HG03139 (cell line): ENCODE measurements around the gene FAIM.
"Not testable (repeated sequence)": the region's sequence is repeated elsewhere in the genome, so short reads cannot be mapped to it uniquely, and the experiment has no call there.

Source experiments
- ATAC-seq: cut with Tn5 transposase; IDR thresholded peaks from one replicate; pipeline ENCODE4 v1.9.1; 2021; ENCODE audit not compliant: unreplicated experiment

FAIM gene

DNA sequence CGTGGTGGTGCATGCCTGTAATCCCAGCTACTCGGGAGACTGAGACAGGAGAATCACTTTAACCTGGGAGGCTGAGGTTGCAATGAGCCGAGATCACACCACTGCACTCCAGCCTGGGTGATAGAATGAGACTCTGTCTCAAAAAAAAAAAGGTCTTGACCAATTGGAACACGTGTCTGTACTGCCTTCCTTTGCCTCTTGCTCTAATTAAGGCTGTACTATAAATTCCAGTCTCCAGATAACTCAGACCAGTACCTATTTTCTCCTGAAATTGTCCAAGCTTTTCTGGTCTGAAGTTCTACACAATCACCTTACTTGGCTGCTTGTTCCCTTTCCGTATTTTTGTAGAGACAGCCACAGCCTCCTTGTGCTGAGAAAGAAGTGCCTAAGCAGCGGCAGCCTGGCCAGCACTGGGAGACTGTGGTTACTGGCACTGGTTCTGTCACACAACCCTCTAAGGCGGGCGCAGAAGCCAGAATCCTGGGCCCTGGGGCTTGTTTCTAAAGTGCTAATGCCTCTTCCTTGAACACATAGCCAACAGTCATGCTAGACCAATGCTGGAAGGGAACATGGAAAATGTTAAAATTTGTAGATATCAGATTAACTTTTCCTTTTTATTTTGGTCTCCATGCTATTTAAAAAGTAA lies 8.3 kb upstream of the FAIM start:
- ATAC-seq, result no peak

- not testable (repeated sequence) for ATAC-seq
Observed at GRCh38 chr3:138601661-138602060, 6.9 kb upstream of the FAIM start.

DNA sequence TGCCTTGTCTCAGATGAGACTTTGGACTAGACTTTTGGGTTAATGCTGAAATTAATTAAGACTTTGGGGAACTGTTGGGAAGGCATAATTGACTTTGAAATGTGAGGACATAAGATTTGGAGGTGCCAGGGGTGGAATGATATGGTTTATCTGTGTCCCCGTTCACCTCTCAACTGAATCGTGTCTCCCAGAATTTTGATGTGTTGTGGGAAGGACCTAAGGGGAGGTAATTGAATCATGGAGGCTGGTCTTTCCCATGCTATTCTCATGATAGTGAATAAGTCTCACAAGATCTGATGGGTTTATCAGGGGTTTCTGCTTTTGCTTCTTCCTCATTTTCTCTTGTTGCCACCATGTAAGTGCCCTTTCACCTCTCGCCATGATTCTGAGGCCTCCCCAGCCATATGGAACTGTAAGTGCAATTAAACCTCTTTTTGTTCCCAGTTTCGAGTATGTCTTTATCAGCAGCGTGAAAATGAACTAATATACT lies 4.4 kb upstream of the FAIM start:
- not testable (repeated sequence) for ATAC-seq

GRCh38 chr3:138609898-138610266 lies 1.3 kb downstream of the FAIM start:
- no peak for ATAC-seq

- no peak for ATAC-seq
Observed at GRCh38 chr3:138615462-138615861, 6.9 kb downstream of the FAIM start.

- ATAC-seq, result no peak
Observed at GRCh38 chr3:138620431-138620830, 11.9 kb downstream of the FAIM start.

DNA sequence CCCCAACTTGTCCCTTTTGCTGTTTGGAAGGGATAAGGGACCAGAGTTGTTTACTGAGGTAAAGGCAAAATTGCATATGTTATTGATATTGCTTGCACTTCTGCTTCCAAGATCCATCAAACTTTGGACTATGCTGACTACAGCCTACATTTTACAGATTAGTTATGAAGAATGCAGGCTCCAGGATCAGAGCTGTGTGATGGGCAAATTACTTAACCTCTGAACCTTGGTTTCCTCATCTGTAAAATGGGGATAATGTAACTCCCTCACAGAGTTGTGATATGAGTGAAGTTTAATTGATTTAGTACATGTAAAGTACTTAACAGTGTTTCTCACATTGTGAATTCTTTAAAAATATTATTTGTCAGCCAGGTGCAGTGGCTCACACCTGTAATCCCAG lies 15.9 kb downstream of the FAIM start:
- no peak for ATAC-seq

DNA sequence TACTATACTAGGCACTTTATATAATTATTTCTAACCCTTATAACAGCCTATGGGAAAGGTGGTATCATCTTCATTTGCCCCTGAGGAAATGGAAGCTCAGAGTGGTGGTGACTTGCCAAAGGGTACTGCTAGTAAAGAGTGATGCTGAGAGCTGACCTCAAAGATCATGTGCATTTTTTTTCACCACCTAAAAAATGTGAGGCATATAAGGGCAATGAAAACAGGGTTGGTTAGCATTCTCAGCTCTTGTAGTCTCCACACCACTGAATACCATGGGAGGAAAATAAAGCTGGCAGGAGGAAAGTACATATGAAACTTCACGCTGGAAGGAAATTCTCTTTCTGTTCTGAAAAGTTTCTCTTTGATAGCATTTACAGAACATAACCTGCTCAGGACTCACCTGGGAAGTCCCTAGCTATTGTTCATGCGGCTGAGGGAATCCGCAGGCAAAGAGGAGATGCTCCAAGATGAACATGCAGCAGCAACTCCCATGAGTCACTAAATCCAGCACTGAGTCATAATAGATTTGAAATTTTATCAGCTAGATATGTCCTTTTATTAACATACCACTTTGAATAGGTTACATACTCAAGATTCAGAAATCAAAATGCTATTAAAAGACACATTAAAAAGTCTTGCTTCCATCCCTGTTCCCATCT lies 17.3 kb downstream of the FAIM start:
- ATAC-seq, result no peak

GRCh38 chr3:138629526-138629925 lies 21.0 kb downstream of the FAIM start:
- ATAC-seq, result no peak

DNA sequence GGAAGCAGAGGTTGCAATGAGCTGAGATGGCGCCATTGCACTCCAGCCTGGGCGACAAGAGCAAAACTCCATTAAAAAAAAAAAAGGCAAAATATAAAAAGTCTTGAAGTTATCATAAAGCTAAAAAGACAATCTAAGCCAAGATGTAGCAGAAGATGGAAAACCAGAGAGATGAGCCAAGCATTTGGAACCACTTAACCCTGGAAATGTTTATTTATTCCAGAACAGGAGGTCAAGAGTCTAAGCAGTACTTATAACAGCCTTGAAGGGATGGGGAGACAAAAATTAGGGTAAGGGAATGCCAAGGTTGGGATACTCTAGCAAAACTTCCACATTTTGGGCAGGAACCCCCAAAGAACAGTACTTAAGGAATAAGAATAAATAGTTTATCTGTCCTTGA lies 30.1 kb downstream of the FAIM start:
- no peak for ATAC-seq

- no peak for ATAC-seq
Observed at GRCh38 chr3:138640537-138640936, 32.0 kb downstream of the FAIM start.

DNA sequence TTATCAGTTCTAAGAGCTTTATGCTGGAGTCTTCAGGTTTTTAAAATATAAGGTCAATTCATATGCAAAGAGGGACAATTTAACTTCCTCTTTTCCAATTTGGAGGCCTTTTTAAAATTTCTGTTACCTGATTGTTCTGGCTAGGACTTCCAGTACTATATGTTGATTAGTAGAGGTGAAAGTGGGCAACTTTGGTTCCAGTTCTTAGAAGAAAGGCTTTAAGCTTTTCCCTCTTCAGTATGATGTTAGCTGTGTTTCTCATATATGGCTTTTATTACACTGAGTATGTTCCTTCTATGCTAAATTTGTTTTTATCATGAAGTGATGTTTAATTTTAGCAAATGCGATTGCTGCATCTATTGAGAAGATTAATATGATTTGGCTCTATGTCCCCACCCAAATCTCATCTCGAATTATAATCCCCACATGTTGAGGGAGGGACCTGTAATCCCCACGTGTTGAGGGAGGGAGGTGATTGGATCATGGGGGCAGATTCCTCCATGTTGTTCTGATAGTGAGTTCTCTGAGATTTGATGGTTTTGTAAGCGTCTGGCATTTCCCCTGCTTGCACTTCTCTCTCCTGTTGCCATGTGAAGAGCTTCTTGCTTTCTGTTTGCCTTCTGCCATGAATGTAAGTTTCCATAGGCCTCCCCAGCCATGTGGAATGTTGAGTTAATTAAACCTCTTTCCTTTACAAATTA lies 33.8 kb downstream of the FAIM start:
- no peak for ATAC-seq

GRCh38 chr3:138642927-138643253 lies 34.3 kb downstream of the FAIM start:
- no peak for ATAC-seq

DNA sequence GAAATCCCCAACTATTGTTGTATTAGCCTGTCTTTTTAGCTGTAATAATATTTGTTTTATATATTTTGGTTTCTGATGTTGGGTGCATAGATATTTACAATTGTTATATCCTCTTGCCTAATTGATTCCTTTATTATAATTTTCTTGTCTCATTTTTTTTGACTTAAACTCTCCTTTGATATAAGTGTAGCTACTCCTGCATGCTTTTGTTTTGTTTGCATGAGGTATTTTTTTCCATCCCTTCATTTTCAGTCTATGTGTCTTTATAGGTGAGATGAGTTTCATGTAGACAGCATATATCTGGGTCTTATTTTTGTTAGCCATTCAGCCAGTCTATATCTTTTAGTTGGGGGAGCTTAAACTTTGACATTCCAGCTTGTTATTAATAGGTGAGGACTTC lies 37.4 kb downstream of the FAIM start:
- ATAC-seq, result no peak

DNA sequence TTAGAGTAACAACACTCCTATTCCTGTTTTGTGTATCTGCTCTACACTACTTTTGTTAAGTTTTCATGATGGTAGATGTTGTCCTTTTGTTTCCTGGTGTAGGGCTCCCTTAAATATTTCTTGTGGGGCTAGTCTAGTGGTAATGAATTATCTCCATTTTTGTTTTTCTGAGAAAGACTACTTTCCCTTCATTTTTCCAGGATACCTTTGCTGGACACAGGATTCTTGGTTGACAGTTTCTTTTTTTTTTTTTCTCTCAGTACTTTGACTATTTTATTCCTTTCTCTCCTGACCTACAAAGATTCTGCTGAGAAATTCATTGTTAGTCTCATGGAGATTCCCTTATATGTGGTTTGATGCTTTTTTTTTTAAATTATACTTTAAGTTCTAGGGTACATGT lies 37.9 kb downstream of the FAIM start:
- ATAC-seq, result no peak

GRCh38 chr3:138649134-138649533 lies 40.6 kb downstream of the FAIM start:
- ATAC-seq, result no peak

DNA sequence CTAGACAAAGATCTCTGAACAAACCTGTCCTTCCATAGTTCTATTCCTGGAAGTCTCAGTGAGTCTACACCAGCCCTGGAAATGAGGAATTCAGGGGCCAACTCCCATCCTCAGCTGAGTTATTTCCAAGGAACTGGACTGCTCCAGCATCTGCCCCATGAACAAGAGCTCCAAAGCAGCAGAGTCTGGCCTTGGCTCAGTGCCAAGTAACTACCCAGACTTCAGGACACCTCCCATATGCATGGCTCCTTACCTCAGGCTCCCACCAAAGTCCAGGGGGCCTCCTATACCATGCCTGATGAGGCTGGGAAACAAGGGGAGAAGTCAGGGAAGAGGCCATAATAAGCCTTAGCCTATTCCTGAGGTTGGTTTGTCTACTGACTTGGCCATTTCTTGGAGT lies 45.0 kb downstream of the FAIM start:
- no peak for ATAC-seq

DNA sequence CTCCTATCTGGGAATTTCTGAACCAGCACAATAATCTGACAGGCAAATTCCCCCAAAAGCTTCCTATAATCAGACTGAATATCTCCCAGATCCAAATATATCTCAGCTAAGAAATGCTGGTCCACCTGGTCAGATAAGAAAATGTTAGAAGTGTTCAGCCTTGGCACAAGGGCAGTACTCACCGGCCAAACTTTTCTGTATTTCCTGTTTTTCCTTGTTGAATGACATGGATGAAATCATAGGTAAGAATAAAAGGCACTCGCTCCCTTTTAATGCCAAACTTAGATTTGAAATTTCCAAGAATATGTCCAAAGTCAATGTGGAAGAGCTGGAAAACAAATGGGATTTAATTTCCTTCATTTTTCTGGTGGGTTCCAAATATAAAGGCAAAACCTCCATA lies 48.9 kb downstream of the FAIM start:
- ATAC-seq, result no peak

DNA sequence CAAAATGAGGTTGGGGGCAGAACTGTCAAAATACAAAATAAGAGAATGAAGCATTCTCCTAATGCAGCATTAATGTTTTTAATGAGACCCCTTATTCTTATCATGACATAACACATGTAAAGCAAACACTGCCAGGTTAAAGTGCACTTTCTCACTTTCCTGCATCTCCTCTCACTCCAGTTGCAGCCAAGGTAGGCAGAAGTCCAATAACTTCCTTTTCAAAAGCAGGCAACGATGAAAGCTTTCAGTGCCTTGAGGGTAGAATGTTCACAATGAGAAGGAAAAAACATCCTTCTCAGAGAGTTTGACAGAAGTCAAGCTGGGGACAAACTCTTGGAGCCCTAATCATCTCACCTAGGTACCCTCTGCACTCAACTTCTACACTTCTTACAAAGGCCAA lies 59.5 kb downstream of the FAIM start:
- ATAC-seq, result no peak

DNA sequence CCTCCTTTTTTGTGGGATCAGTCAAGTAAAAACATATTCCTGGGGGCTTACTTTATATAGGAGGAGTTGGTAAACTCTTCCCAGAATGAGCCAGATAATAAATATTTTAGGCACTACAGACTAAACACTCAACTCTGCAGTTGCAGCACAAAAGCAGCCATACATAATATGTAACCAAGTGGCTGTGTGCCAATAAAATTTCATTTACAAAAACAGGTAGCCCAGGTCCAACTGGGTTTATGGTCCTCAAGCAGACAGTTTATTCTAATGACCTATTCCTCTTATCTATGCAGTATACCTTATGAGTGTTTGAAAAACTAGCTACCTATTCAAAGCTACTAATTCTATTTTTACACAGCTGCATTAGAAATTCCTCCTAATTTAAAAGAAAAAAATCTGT lies 61.8 kb downstream of the FAIM start:
- no peak for ATAC-seq

GRCh38 chr3:138673641-138674530 lies 65.3 kb downstream of the FAIM start:
- ATAC-seq, result no peak
